ENCODE results near the gene CTDSPL2.
"Not testable (repeated sequence)": the region's sequence is repeated elsewhere in the genome, so short reads cannot be mapped to it uniquely, and the experiment has no call there.

Gene CTDSPL2

DNA sequence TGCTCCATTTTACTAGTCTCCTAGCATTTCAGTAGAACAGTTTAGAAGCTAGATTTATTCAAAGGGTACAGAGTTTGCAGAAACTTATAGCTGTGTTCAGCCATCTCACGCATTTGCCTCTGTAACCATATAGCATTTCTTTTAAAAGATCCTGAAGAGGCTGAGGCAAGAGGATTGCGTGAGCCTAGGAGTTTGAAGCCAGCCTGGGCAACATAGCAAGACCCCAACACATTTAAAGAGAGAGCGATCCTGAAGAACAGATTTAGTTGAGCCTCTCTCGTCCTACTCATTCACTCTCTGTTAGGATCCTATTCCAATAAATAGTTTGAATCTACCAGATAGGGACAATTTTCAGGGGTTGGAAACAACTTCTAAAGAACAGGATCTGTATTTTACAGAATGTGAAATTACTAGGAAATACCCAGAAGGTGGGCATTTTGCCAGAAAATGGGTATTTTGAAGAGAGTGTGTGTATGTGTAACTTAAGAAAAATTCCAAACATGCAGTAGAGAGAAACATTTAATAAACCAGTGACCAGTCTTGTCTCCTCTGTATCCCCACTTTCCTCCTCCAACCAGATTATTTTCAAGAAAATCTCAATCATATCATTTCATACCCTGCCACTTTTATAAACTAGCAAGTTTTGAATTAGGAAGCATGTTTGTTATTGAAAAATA, 114.0 kb downstream of the CTDSPL2 start:
- DNase-seq (ENCODE audit: low read depth) = peak; percentile 80

DNA sequence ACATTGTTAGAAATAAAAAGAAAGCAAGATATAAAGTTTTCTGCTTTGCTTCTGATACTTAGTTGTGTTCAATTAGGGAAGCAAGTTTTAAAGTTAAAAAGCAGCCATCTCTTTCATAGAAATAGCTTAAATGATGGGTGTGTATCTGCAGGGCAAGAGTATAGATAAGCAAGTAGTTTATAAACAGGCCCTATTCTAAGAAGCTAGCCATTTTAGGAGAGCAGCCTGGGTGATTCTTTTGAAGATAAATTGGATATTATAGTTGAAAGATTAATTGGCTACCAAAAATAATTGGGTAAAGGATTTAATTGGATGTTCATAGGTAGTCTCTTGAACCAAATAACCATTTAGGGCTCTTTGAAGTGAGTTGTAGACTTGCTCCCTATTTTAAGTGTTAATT, 115.2 kb downstream of the CTDSPL2 start:
- no peak for DNase-seq (ENCODE audit: low read depth)

DNA sequence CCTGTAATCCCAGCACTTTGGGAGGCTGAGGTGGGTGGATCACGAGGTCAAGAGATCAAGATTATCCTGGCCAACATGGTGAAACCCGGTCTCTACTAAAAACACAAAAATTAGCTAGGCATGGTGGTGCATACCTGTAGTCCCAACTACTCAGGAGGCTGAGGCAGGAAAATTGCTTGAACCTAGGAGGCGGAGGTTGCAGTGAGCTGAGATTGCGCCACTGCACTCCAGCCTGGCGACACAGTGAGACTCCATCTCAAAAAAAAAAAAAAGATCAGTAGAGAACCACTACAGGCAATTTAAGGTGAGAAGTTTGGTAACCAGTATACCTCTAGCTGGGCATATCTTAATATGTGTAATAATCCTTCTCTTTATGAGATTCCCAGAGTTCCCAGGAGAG, 117.3 kb downstream of the CTDSPL2 start:
- not testable (repeated sequence) for DNase-seq (ENCODE audit: low read depth)

DNA sequence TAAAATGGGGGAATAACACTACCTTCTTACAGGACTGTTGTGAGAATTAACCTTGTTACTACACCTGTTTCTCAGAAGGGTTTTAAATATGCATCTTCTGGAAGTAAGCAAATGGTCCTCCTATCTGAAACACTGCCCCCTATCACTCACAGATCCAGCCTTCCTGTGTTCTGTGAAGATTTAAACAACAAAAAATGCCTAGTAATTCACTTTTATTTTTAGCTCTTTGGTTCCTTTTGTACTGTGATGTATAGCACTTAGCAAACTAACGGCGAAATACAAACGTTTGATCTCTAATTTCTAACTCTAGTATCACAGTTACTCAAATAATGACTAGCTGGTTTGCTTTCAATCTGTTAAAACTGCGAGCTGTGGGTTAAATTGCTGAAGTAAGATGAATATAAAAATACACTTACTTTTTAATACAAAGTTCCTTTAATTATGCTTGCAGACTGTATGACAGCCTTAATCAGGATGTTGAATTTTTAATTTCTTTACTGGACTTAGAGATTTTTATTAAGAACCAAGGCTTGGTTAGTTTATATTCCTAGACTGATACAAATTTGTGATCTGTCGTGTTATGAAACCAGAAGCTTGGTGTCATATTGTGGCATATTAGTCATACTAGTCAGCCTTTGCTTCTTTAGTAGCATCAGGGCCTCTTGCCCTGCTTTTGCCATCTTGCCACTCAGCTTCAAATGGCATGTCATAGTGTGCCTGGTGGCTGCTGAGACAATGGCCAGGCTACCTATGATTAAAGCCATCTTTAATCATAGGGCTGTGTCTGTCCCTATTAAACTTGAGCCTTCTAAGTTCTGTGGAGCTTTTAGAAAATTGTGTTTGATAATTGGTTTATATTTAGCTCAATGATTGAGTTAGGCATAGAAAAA, 118.7 kb downstream of the CTDSPL2 start:
- peak; percentile 55 for DNase-seq (ENCODE audit: low read depth)

DNA sequence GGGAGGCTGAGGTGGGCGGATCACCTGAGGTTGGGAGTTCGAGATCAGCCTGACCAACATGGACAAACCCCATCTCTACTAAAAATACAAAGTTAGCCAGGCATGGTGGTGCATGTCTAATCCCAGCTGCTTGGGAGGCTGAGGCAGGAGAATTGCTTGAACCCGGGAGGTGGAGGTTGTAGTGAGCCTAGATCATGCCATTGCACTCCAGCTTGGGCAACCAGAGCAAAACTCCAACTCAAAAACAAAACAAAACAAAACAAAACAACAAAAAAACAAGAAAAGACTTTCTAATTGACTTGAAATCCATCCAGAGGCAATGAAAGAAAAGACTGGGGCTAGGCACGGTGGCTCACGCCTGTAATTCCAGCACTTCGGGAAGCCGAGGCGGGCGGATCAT, 121.7 kb downstream of the CTDSPL2 start:
- not testable (repeated sequence) for DNase-seq (ENCODE audit: low read depth)

DNA sequence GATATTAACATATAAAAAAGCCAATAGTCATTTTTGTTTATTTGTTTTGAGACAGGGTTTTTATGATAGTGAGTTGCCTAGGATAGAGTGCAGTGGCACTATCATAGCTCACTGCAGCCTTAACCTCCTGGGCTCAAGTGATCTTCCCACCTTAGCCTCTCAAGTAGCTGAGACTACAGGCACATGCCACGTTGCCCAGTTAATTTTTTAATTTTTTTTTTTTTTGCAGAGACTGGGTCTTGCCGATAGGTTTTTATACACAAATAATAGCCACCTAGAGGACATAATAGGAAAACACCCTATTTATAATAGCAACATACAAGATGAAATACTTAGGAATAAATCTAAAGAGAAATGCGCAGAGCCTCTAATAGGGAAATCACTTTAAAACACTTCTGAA, 122.8 kb downstream of the CTDSPL2 start:
- DNase-seq (ENCODE audit: low read depth) = peak; percentile 45

DNA sequence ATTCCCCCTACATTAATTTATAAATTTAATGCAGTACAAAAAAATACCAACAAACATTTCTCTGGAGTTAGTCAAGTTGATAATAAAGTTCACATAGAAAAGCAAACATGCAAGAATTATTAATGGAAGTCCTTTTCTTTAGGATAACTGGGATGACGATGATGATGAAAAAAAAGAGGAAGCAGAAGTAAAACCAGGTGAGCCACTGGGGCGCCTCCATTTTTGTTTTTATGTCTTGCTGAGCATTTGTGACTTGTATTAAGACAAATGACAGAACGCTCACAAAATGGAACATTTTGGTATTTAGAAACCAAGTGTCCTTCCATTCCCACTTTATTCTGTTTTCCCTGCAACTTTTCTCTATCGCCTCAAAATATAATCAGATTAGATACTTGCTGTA, 123.3 kb downstream of the CTDSPL2 start:
- DNase-seq (ENCODE audit: low read depth) = no peak

DNA sequence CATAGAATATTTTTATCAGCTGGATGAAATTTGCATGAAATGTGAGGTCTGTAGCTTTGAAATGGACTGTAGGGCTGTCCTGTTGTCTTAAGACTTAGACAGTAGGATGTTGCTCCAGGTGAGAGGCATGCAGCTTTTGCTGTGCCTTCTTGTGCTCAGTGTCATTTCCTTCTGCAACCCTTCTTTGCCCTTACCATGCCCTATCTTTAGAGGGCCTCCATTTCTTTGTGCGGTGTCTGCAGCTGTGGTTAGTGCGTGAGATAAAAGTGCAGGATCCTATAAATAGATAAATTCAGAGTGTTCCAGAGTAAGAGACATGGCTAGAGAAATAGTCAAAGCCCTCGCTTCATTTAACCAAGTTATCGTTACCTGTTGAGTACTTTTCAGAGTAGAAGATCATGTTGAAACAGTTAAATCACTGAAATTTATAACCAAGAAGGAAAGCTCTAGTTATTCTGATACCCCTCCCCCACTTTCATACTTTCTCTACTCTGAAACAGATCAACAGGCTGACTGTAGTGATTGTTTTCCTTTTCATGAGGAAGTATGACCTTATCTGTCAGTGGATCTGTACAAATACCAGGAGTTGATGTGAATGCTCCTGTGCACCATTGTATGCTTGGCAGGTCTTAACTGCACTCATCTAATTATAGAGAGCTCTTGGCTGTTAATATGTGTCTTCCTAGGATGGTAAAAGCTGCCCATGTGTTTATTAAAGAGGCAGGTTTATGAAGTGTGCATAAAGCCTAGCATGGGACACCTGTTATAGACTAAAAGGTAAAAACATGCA, 127.7 kb downstream of the CTDSPL2 start:
- DNase-seq (ENCODE audit: low read depth) = no peak

DNA sequence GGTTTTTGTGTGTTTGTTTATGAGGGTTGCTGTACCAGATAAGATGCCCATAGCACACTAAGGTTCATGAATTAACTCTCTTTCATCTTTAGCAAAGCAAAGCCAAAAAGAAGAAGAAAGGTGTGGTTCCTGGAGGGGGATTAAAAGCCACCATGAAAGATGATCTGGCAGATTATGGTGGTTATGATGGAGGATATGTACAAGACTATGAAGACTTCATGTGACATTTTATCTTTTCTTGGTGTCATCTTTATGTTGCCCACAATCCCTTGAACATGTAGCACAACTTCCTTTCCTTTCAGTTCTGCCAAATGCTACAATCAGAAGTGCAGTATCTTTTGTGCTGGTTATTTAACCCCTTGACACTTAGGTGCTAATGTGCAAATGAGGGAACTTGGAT, 133.5 kb downstream of the CTDSPL2 start:
- DNase-seq (ENCODE audit: low read depth) = not testable (repeated sequence)

DNA sequence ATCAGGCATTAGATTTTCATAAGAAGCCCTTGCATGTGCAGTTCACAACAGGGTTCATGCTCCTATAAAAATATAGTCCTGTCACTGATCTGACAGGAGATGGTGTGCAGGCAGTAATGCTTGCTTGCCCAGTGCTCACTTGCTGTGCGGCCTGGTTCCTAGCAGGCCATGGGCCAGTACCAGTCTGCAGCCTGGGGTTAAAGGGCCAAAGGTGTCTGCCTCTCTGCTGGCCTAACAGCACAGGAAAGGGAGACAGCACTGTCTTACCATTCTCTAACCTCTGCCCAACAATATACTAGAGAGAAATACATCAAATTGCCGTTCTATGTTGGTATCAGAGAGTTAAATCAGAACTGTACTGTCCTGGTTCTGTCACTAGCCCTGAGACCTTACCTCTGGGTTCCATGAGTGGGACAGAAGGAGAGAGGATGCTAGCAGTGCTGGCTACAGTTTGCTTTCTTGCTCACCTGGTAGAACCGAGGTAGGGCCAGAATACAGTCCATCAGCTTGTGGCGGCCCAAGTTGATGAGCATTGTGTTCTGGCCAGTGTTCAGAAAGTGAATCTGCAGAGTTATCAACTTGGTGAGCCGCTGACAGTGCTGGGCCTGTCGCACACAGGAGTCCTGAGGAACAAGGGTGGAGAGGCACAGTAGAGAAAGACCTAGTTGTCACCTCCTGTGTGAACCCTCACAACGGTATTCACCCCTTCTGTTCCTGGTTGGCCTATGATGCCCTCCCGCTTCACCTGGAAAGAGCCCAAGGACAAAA, 138.1 kb downstream of the CTDSPL2 start:
- no peak for DNase-seq (ENCODE audit: low read depth)

DNA sequence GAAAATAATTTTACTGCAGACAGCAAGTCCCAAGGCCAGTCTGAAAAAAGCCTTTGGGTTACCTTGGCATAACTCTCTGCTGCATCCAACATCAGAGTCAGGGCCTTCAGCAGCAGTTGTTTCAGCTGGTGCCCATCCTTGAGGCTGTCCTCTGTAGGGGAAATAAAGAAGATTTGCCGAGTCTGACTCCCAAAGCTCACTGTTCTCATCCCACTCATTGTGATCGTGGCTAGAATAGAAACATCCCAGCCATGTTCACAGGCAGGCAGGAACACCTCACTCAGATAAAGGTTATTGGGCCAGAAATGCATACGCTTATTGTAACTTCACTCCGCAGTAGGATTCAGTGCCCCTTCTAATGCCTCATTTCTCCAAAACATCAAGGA, 138.7 kb downstream of the CTDSPL2 start:
- DNase-seq (ENCODE audit: low read depth) = no peak

DNA sequence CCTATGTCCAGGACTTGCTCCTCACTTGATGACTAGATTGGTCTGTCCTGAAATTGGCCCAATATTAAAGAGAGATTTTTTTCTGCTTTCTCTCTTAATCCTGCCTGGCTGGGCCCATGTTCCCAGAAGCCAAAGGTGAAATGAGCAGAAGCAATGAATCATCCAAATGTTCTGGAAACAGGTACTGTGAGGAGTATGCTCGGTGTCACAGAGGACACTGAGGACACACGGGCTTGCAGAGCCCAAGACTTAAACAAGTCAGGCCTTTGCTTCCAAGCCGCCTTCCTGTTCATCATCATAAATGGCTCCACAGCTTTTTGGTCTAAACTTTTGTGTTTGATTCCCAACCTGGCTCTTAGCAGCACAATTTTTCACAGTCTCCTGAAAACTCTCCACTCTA, 140.9 kb downstream of the CTDSPL2 start:
- DNase-seq (ENCODE audit: low read depth) = no peak

DNA sequence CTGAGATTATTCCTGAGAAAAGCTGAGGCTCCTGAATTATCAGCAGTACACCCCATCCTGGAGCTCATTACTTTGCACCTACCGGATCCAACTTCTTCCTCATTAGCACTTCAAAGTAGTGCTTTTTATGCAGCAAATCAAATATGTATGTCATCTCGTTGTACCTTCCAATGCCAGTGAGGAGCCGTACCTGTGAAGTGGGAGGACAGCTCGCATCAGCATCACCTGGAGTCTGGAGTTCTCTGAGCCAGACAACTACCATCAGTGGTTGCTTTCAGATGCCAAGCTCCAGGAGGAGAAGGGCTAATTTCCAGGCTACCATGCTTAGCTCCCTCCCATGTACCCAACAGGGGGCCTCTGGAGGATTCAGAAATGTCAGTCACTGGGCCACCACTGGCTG, 141.9 kb downstream of the CTDSPL2 start:
- no peak for DNase-seq (ENCODE audit: low read depth)

DNA sequence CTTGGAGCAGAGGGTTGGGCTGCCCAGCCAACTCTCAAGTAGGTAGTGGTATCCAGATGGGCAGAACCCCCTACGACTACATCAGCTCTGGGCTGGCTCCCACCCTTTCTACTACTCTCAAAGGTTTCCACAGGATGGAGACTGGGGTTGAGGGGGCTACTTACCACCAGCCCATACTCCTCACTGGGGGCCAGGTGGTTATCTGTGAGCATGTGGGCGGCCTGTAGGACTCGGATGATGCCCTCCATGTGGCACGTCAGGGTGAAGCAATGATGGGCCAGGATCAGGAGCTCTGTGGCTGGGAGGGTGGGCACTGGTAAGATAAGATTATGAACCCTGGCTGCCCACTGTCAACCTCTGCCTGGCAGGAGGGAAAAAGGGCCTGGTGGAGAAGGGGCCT, 142.9 kb downstream of the CTDSPL2 start:
- DNase-seq (ENCODE audit: low read depth) = no peak

DNA sequence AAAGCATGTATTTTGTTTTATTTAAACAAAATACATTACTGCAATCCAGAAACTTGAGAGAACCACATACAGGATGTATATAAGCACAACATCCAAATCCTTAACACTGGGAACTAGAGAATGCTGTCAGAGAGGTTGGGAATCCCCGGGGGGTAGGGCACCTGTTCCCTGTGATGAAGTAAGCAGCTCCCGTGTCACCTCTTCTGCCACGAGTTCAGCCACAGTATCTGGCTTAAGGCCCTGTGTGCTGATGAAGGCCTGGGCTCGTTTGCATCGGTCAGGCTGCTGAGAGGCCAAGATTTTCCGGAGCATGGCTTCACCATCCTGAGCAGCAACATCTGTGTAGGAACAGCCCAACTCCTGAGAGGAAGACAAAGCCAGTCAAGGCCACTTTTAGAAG, 146.0 kb downstream of the CTDSPL2 start:
- no peak for DNase-seq (ENCODE audit: low read depth)

DNA sequence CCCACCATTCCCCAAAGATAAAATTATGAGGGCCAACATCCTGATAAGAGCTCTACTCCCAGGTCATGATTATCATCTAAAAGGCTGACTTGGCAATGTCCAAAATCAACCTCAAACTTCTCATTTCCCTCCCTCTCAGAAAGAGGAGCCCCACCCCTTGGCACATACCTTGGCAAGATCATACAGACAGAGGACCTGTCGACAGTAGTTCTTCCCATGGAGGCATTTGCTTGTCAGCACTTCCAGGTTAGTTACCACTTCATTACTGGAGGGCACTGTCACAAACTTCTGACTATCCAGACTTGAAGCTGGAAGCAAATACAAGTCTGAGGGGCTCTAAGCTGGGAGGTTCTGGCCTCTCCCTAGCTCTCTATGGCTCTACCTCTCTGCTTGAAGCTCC, 147.3 kb downstream of the CTDSPL2 start:
- no peak for DNase-seq (ENCODE audit: low read depth)
